Measurements from ENCODE around the gene DLG3. TPM values are rescaled to one million over a fixed set of nuclear protein-coding genes. Genes with fewer than 3 reads are reported as not detected.

DLG3 gene
- total RNA-seq, 4 donors from 2014 or later = 5.0 to 14.5 (median 10.4) TPM

DNA sequence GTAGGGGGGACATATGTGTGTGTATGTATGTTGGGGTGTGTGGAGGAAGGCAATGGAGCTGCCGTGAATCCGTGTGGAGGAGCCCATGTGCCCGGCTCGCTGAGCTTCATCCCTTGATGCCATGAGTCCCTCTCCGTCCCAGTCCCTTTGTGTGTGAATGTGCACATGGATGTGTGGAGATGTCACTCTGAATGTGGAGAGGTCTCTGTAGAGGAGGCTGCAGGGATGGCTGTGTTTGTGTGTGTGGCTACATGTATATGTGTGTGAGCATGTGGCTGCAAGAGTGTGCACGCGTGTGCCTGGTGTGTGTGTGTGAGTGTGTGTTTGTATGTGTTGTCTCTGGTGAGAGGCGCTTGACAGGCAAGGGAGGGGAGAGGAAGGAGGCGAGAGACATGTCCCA lies 1.3 kb downstream of the DLG3 start:
- peaks cover 0 to 39% of the 10 kb centered on the region in 2 donors for H3K27me3 ChIP-seq
- no peaks in the 10 kb centered on the region for H3K9me3 ChIP-seq
- WGBS, 2 donors = 53 to 82% methylated on average over 9 of the region's 9 CpGs
- H3K27ac ChIP-seq = no peak overlapping the region
- H3K4me3 ChIP-seq = no peak overlapping the region
- H3K36me3 ChIP-seq = no peaks in the 10 kb centered on the region
- TF ChIP-seq POLR2A (IDR thresholded peaks at IDR 0.05) = no peak
- no peak for TF ChIP-seq EP300 (IDR thresholded peaks at IDR 0.05)
- TF ChIP-seq, protein P1, sequence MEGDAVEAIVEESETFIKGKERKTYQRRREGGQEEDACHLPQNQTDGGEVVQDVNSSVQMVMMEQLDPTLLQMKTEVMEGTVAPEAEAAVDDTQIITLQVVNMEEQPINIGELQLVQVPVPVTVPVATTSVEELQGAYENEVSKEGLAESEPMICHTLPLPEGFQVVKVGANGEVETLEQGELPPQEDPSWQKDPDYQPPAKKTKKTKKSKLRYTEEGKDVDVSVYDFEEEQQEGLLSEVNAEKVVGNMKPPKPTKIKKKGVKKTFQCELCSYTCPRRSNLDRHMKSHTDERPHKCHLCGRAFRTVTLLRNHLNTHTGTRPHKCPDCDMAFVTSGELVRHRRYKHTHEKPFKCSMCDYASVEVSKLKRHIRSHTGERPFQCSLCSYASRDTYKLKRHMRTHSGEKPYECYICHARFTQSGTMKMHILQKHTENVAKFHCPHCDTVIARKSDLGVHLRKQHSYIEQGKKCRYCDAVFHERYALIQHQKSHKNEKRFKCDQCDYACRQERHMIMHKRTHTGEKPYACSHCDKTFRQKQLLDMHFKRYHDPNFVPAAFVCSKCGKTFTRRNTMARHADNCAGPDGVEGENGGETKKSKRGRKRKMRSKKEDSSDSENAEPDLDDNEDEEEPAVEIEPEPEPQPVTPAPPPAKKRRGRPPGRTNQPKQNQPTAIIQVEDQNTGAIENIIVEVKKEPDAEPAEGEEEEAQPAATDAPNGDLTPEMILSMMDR (IDR thresholded peaks at IDR 0.05) = no peak
- H3K4me1 ChIP-seq = peaks cover 0 to 11% (median 0%) of the 10 kb centered on the region in 4 donors
- no peak for DNase-seq (ENCODE audit: low spot score in 2 of 2)

DNA sequence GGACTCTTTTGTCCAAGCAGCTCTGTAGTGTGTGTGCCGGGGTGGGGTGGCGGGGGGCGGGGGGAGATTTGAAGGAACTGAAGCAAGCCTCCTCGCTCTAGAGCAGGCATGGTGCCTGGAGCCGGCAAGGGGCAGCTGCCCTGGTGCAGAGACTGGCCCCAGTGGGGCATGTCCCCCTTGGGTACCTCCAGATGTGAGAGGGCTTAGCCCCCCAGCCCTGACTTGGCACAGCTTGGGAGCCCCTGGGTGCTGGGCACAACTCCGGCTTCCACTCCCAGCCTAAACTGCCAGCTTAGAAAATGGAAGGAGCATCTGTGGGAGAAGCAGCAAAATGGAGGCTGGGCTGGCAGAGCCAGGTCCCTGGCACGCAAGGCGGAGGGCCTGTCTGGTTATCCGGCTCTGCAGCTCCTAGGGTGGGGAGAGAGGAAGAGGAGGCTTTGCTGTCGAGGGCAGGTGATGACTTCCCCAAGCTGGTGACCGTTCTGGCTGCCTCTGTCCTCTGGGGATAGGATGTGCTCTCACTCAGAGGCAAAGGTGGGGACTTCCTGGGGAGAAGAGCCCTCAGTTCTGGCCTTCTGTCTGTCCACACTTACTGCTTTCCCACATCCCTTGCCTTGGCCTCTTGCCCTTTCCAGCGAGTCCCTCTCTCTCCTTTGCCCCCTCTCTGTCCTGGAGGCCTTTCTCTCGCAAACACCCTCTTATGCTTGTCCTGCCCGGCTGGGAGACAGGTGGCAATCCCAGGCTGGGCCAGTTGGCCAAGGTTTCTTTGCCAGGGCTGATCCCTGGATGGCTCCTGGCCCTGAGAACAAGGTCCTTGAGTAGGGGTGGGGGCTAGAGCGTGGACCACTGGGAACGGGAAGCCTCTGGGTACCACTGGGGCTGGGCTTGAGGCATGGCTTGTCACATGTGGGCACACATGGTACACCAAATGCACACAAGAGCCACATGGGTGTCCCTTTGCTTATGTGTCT lies 2.0 kb downstream of the DLG3 start:
- Histone ChIP-seq H3K4me1 (peaks cover 0 to 11% (median 0%) of the 10 kb centered on the region in 4 donors), H3K27ac (no peak overlapping the region), H3K9me3 (no peaks in the 10 kb centered on the region), H3K4me3 (no peak overlapping the region), H3K36me3 (no peaks in the 10 kb centered on the region), H3K27me3 (peaks cover 0 to 40% of the 10 kb centered on the region in 2 donors)
- WGBS, 2 donors = 69 to 77% methylated on average over 5 to 13 of the region's 16 CpGs
- TF ChIP-seq EP300 (IDR thresholded peaks at IDR 0.05) (no peak), POLR2A (IDR thresholded peaks at IDR 0.05) (no peak)
- TF ChIP-seq, protein P1 (IDR thresholded peaks at IDR 0.05) = no peak
- no peak for DNase-seq (ENCODE audit: low spot score in 2 of 2)

DNA sequence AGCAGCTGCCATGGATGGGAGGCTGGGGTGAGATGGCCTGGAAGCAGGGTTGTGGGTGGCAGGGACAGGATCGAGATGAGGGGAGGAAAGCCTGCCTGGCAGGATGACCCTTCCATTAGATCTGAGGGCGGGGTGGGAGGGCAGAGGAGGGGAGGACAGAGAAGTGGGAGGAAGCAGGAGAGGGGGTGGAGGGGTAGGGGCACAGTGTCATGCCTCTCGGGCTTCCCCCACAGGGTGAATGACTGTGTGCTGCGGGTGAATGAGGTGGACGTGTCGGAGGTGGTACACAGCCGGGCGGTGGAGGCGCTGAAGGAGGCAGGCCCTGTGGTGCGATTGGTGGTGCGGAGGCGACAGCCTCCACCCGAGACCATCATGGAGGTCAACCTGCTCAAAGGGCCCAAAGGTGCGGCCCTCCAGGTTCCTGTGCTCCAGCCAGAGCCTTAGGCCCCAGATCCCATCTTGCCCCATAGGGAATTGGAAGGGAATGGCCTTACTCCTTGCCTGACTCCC lies 4.9 kb downstream of the DLG3 start:
- Histone ChIP-seq H3K36me3 (no peaks in the 10 kb centered on the region), H3K4me1 (peaks cover 0 to 24% (median 0%) of the 10 kb centered on the region in 4 donors), H3K9me3 (no peaks in the 10 kb centered on the region), H3K27ac (no peak overlapping the region), H3K4me3 (no peak overlapping the region), H3K27me3 (peaks cover 0 to 28% of the 10 kb centered on the region in 2 donors)
- TF ChIP-seq EP300 (IDR thresholded peaks at IDR 0.05) (no peak), POLR2A (IDR thresholded peaks at IDR 0.05) (no peak)
- TF ChIP-seq, protein P1 (IDR thresholded peaks at IDR 0.05) = no peak
- no peak for DNase-seq (ENCODE audit: low spot score in 2 of 2)
- WGBS, 2 donors = 89 to 92% methylated on average over 14 of the region's 14 CpGs

DNA sequence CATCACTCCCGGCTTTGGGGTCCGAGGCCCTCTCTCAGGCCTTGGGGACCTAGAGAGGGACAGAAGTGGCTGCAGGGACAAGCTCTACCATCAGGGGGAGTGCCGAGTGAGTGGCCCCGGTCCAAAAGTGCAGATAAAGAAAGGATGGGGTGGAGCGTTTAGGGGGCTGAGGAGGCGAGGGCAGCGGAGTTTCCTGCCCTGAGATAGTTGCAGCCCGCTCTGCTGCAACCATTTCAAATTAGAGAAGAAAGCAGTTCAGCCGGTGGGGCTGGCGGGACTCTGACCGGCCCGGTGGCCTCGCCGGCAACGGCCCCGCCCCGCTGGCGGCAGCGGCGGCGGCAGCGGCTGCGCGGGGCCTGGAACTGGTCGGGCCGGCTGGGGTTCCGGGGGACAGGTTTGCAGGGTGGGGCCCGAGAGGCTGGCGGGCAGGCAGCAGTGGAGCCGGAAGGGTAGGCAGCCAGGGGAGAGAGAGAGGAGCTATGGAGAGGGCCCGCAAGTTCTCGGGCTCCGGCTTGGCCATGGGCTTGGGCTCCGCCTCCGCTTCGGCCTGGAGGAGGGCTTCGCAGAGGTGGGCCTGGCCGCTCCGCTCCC lies 7.6 kb downstream of the DLG3 start:
- Histone ChIP-seq H3K4me1 (peaks cover 0 to 27% (median 0%) of the 10 kb centered on the region in 4 donors), H3K36me3 (no peaks in the 10 kb centered on the region), H3K27me3 (peaks cover 0 to 15% of the 10 kb centered on the region in 2 donors), H3K27ac (peak overlapping the region in 2 of 4 donors; percentile 50 to 67), H3K9me3 (no peaks in the 10 kb centered on the region), H3K4me3 (peak overlapping the region; percentile 34 to 64 (median 41))
- WGBS, 2 donors = 0 to 32% methylated on average over 2 to 38 of the region's 39 CpGs
- TF ChIP-seq, protein P1 (IDR thresholded peaks at IDR 0.05) = peak; percentile 39 to 72 (median 62)
- no peak for TF ChIP-seq EP300 (IDR thresholded peaks at IDR 0.05)
- peak; percentile 23 to 44 for DNase-seq (ENCODE audit: low spot score in 2 of 2)

Data from tibial nerve (tissue), 4 donors.